GM12865 (cell line): Measurements from ENCODE around the gene RPH3AL.

Experiments used
- DNase-seq: peaks from one replicate; pipeline ENCODE4 v3.0.0; 2010; ENCODE audit warnings: low read depth
- H3K4me3 ChIP-seq: 2 replicates; pipeline ENCODE4 v1.5.1; 2011; ENCODE audit warnings: mild to moderate bottlenecking, low read depth, low read length, control low read depth
- TF ChIP-seq, protein P1 (sequence below): IDR thresholded peaks from 2 replicates; pipeline ENCODE4 v1.5.1; 2011; ENCODE audit warnings: low read length, control low read depth, low read depth, inconsistent platforms; ENCODE audit not compliant: insufficient read depth; ENCODE audit errors: missing control alignments

Gene RPH3AL

DNA sequence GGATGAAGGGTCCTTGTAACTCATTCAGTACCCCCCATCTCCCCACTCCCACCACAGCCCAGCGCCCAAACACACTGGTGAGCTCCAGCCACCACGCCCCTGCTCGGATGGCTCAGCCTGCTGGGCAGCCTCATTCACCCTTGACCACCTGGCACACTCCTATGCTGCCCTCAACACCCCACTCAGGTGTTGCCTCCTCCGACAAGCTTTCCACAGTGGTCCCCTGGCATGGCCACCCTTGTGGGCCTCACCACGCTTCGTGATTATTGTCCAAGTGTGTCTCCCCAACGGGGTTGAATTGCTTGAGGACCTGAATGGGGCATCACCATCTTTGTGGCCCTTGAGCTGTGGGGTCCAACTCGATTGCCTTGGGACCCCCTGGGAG is 159.2 kb downstream of the RPH3AL start:
- no peak for DNase-seq
- TF ChIP-seq, protein P1, sequence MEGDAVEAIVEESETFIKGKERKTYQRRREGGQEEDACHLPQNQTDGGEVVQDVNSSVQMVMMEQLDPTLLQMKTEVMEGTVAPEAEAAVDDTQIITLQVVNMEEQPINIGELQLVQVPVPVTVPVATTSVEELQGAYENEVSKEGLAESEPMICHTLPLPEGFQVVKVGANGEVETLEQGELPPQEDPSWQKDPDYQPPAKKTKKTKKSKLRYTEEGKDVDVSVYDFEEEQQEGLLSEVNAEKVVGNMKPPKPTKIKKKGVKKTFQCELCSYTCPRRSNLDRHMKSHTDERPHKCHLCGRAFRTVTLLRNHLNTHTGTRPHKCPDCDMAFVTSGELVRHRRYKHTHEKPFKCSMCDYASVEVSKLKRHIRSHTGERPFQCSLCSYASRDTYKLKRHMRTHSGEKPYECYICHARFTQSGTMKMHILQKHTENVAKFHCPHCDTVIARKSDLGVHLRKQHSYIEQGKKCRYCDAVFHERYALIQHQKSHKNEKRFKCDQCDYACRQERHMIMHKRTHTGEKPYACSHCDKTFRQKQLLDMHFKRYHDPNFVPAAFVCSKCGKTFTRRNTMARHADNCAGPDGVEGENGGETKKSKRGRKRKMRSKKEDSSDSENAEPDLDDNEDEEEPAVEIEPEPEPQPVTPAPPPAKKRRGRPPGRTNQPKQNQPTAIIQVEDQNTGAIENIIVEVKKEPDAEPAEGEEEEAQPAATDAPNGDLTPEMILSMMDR: no peak
- no peak overlapping the region for H3K4me3 ChIP-seq

DNA sequence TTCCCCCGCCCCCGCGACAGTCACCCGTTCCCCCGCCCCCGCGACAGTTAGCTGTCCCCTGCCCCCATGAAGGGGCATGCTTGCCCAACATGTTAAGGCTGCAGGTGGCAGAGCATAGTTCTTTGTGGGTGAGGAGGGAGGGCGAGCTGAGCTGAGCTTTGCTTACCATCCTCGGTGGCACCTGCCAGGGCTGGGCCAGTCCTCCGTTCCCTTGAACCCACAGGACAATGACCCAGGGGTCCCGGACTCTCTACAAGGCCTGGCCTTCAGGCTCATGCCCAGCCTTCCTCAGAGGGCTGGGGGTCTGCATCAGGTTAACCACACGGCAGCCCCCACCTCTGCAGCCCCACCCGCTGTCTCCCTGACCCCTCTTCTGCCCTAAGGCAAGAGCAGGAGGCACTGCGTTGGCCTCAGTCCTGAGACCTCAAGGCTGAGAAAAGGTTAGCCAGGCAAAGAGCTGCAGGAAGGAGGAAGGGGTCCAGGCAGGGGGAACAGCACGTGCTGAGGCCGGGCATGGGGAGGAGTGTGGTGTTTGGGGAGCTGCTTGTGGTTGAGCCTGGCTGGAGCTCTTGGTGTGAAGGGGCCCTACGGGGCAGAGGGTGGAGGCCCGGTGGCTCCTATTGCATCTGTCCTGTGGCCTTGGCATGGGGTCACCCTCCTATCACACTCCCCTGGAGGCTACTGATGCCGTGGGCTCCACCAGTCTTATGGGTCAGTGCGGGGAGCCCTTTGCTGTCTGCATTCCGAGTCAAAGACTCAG is 159.8 kb downstream of the RPH3AL start:
- DNase-seq: no peak
- TF ChIP-seq, protein P1: no peak
- no peak overlapping the region for H3K4me3 ChIP-seq

DNA sequence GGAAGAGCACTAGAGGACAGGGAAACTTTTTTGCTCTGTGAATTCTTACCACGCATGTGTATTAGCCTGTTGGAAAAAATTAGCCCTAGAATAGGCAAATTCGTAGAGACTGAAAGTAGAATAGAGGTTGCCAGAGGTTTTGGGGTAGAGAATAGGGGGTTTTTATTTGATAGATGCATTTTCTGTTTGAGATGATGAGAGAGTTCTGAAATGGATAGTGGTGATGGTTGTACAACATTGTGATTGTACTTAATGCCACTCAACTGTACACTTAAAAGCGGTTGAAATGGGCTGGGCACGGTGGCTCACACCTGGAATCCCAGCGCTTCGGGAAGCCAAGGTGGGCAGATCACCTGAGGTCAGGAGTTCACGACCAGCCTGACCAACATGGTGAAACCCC is 163.2 kb downstream of the RPH3AL start:
- TF ChIP-seq, protein P1: no peak
- H3K4me3 ChIP-seq: no peak overlapping the region
- DNase-seq: peak; percentile 31

DNA sequence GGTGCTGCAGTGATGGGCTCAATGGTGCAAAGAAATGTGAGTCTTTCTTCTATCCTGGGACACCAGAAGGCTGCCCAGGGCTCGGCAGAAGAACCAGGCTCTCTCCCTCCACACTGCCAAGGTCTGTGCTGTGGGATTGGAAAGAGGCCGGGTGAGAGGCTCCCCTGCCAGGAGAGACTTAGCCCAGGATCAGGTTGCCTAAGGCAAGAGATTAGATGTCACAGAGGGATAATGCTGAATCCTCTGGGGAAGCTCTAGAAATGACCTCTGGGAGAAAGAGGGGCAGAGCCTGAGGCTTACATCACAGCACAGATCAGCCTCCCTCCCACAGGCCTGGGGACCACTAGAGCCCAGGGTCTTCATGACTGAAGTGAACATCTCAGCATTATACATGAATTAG is 165.5 kb downstream of the RPH3AL start:
- no peak for DNase-seq
- H3K4me3 ChIP-seq: no peak overlapping the region
- TF ChIP-seq, protein P1: no peak

DNA sequence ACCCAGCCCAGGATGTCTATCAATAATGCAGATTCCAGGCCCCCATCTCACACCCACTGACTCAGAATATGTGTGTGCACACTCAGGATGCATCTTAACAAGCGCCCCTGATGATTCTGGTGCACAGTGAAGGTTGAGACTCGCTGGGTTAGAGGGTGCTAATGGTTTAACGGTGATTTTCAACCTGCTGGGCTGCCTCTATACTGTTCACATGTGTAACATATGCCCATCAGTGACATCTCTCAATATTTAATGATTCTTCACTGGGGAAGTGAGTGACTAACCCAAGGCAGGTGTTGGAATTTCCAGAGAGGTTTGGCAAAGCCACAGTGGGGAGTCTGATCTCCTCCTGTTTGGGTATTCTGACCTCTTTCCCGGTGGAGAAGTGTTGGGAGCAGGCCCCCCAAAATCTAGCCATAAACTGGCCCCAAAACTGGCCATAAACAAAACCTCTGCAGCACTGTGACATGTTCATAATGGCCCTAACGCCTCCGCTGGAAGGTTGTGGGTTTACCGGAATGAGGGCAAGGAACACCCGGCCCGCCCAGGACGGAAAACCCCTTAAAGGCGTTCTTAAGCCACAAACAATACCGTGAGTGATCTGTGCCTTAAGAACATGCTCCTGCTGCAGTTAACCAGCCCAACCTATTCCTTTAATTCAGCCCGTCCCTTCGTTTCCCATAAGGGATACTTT is 167.0 kb downstream of the RPH3AL start:
- H3K4me3 ChIP-seq: no peak overlapping the region
- DNase-seq: peak; percentile 67
- TF ChIP-seq, protein P1: no peak

DNA sequence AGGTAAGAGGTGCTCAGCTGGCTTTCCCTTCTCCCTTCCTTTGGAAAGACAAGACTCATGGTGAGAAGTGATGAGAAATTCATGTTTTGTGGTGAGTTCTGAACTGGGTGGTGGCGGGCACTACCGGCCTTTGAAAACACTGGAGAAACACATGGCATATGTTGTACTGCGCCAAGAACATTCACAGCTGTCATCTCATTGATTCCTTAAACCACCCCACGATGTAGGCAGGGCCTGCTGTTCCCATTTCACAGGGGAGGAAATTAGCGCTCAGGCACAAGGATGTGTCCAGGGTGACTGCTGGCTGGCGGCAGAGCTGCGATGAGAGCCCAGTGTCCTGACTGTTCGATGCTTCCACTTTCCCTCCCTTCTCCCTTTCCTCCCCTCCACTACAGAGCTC is 169.6 kb downstream of the RPH3AL start:
- no peak for DNase-seq
- no peak overlapping the region for H3K4me3 ChIP-seq
- TF ChIP-seq, protein P1: no peak
